ENCODE data around the gene KCNQ1.

GRCh38 chr11:2681408-2682145 lies 236.8 kb downstream of the KCNQ1 start:
- TF ChIP-seq CTCF (optimal IDR thresholded peaks at IDR 0.05 in 1 of 3, IDR thresholded peaks at IDR 0.05 in 1 of 3, conservative IDR thresholded peaks at IDR 0.05 in 1 of 3; ENCODE audit: extremely low read depth in 1 of 3, insufficient read depth in 2 of 3, low read length in 3 of 3) (no peak), EZH2 (IDR thresholded peaks at IDR 0.05; ENCODE audit: low read length) (no peak)

Measured in keratinocyte (primary cell).